ENCODE data around the gene SMARCA4.
"Not testable (repeated sequence)": the region's sequence is repeated elsewhere in the genome, so short reads cannot be mapped to it uniquely, and the experiment has no call there.

The SMARCA4 gene

DNA sequence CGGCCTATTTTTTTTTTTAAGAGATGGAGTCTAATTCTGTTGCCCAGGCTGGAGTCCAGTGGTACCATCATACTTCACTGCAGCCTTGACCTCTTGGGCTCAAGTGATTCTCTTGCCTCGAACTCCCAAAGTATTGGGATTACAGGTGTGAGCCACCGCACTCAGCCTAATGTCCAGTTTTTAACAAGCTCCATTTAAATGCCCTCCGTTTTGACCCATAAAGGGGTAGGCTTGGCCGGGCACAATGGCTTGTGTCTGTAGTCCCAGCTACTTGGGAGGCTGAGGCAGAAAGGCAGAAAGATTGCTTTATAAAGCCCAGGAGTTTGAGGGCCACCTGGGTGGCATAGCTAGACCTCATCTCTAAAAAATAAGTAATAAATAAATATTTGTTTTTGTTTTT, 140.2 kb downstream of the SMARCA4 start:
- no peak for DNase-seq (ENCODE audit: extremely low read depth, insufficient read length)
- Histone ChIP-seq H3K36me3 (ENCODE audit: control insufficient read depth, insufficient read depth, low read length) (peaks cover 27% of the 10 kb centered on the region), H3K27me3 (replicated peaks; ENCODE audit: control insufficient read depth, insufficient read depth, low read length) (no peaks in the 10 kb centered on the region), H3K4me3 (replicated peaks; ENCODE audit: low read depth, low read length) (no peak overlapping the region)
- TF ChIP-seq, protein P1, sequence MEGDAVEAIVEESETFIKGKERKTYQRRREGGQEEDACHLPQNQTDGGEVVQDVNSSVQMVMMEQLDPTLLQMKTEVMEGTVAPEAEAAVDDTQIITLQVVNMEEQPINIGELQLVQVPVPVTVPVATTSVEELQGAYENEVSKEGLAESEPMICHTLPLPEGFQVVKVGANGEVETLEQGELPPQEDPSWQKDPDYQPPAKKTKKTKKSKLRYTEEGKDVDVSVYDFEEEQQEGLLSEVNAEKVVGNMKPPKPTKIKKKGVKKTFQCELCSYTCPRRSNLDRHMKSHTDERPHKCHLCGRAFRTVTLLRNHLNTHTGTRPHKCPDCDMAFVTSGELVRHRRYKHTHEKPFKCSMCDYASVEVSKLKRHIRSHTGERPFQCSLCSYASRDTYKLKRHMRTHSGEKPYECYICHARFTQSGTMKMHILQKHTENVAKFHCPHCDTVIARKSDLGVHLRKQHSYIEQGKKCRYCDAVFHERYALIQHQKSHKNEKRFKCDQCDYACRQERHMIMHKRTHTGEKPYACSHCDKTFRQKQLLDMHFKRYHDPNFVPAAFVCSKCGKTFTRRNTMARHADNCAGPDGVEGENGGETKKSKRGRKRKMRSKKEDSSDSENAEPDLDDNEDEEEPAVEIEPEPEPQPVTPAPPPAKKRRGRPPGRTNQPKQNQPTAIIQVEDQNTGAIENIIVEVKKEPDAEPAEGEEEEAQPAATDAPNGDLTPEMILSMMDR (IDR thresholded peaks at IDR 0.05; ENCODE audit: insufficient read depth, low read length, poor library complexity, severe bottlenecking), result no peak

DNA sequence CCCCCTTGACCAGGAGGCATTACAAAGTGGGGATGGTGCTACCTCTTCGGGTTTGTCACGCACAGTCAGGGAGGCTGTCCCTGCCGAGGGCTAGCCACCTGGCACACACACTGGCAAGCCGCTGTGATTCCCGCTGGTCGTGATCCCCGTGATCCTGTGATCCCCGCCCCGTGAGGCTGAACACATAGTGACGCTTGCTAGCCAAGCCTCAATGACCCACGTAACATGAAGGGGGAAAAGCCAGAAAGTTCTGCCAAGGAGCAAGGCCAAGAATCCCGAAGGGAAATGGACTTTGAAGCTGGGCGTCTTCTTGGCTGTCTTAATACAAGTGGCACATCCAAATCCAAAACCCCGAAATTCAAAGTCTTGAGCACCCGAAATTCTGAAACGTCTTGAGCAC, 142.1 kb downstream of the SMARCA4 start:
- no peak overlapping the region for H3K4me3 ChIP-seq (replicated peaks; ENCODE audit: low read depth, low read length)
- H3K27me3 ChIP-seq (replicated peaks; ENCODE audit: control insufficient read depth, insufficient read depth, low read length), result no peaks in the 10 kb centered on the region
- peaks cover 36% of the 10 kb centered on the region for H3K36me3 ChIP-seq (ENCODE audit: control insufficient read depth, insufficient read depth, low read length)
- TF ChIP-seq, protein P1 (IDR thresholded peaks at IDR 0.05; ENCODE audit: insufficient read depth, low read length, poor library complexity, severe bottlenecking), result no peak
- DNase-seq (ENCODE audit: extremely low read depth, insufficient read length), result no peak

DNA sequence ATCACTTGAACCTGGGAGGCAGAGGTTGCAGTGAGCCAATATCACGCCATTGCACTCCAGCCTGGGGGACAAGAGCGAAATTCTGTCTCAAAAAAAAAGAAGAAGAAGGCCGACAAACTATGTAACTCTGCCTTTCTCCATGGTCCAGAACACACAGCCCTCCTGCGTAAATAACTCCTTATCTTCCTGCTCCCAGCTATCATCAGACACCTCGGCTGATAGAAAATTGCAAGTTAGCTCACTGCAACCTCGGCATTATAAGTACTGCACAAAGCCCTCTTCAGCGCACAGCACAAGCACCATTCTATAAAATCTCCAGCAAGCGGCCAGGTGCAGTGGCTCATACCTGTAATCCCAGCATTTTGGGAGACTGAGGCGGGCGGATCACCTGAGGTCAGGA, 142.8 kb downstream of the SMARCA4 start:
- DNase-seq (ENCODE audit: extremely low read depth, insufficient read length); H3K27me3 ChIP-seq (replicated peaks; ENCODE audit: control insufficient read depth, insufficient read depth, low read length); H3K4me3 ChIP-seq (replicated peaks; ENCODE audit: low read depth, low read length): not testable (repeated sequence)
- H3K36me3 ChIP-seq (ENCODE audit: control insufficient read depth, insufficient read depth, low read length), result peaks cover 41% of the 10 kb centered on the region

DNA sequence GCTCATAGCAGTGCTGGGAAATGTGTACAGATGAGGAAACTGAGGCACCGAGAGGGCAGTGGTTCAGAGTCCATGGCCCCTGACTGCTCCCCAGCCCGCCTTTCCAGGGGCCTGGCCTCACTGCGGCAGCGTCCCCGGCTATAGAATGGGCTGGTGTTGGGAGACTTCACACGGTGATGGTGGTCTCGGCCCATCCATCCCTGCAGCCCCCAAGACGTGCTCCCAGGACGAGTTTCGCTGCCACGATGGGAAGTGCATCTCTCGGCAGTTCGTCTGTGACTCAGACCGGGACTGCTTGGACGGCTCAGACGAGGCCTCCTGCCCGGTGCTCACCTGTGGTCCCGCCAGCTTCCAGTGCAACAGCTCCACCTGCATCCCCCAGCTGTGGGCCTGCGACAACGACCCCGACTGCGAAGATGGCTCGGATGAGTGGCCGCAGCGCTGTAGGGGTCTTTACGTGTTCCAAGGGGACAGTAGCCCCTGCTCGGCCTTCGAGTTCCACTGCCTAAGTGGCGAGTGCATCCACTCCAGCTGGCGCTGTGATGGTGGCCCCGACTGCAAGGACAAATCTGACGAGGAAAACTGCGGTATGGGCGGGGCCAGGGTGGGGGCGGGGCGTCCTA, 144.3 kb downstream of the SMARCA4 start:
- Histone ChIP-seq H3K36me3 (ENCODE audit: control insufficient read depth, insufficient read depth, low read length) (peaks cover 42% of the 10 kb centered on the region), H3K27me3 (replicated peaks; ENCODE audit: control insufficient read depth, insufficient read depth, low read length) (no peaks in the 10 kb centered on the region), H3K4me3 (replicated peaks; ENCODE audit: low read depth, low read length) (no peak overlapping the region)
- TF ChIP-seq, protein P1 (IDR thresholded peaks at IDR 0.05; ENCODE audit: insufficient read depth, low read length, poor library complexity, severe bottlenecking), result no peak
- DNase-seq (ENCODE audit: extremely low read depth, insufficient read length), result no peak

GRCh38 chr19:11106477-11106876, 145.6 kb downstream of the SMARCA4 start:
- Histone ChIP-seq H3K4me3 (replicated peaks; ENCODE audit: low read depth, low read length) (no peak overlapping the region), H3K27me3 (replicated peaks; ENCODE audit: control insufficient read depth, insufficient read depth, low read length) (no peaks in the 10 kb centered on the region), H3K36me3 (ENCODE audit: control insufficient read depth, insufficient read depth, low read length) (peaks cover 43% of the 10 kb centered on the region)
- no peak for DNase-seq (ENCODE audit: extremely low read depth, insufficient read length)
- TF ChIP-seq, protein P1 (IDR thresholded peaks at IDR 0.05; ENCODE audit: insufficient read depth, low read length, poor library complexity, severe bottlenecking), result no peak

DNA sequence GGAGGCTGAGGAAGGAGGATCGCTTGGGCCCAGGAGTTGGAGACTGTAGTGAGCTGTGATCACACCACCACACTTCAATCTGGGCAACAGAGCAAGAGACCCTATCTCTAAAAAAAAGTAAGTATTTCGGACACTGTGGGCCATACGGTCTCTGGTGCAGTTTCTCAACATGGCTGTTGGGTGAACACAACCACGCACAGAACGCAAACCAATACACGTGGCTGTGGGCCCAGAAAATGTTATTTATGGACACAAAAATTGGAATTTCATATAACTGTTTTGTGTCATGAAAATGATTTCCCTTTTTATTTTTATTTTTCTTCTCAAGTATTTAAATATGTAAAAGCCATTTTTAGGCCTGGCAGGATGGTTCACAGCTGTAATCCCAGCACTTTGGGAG, 147.9 kb downstream of the SMARCA4 start:
- Histone ChIP-seq H3K27me3 (replicated peaks; ENCODE audit: control insufficient read depth, insufficient read depth, low read length) (no peaks in the 10 kb centered on the region), H3K36me3 (ENCODE audit: control insufficient read depth, insufficient read depth, low read length) (peaks cover 47% of the 10 kb centered on the region), H3K4me3 (replicated peaks; ENCODE audit: low read depth, low read length) (no peak overlapping the region)
- no peak for DNase-seq (ENCODE audit: extremely low read depth, insufficient read length)
- TF ChIP-seq, protein P1 (IDR thresholded peaks at IDR 0.05; ENCODE audit: insufficient read depth, low read length, poor library complexity, severe bottlenecking), result no peak
